GM12878 (cell line): ENCODE results near the gene ANO2. TPM values are rescaled to one million over a fixed set of nuclear protein-coding genes. Genes with fewer than 3 reads are reported as not detected.

Experiments used
- ATAC-seq: fragments of 200-7000 bp; cut with Tn5 transposase; 3 replicates; pipeline ENCODE4 v1.9.1; 2020; ENCODE audit warnings: mild to moderate bottlenecking, moderate library complexity
- BruUV-seq: library from RNA; stranded (reverse); fragments of 400-500 nt; replicated peaks from 2 replicates; lab custom pipeline; 2021; lab: Mats Ljungman, UMichigan
- CTCF ChIA-PET: fragments of 300-600 bp; sonication (Branson Sonifier 250); formaldehyde crosslinking; extraction: SDS; loops from one replicate; lab custom pipeline; 2021; ENCODE audit warnings: inconsistent platforms; lab: Yijun Ruan, JAX
- POLR2A ChIA-PET: fragments of 350-600 bp; formaldehyde crosslinking; extraction: SDS; loops from one replicate; lab custom pipeline; 2021; ENCODE audit warnings: inconsistent platforms; lab: Charles Lee
- RAD21 ChIA-PET: fragments of 300-600 bp; sonication (Branson Sonifier 250); formaldehyde crosslinking; loops from one replicate; lab custom pipeline; 2023; ENCODE audit warnings: antibody characterized with exemption; ENCODE audit not compliant: unreplicated experiment; lab: Charles Lee
- SMC1A ChIA-PET: fragments of 300-600 bp; sonication (Branson Sonifier 250); formaldehyde crosslinking; loops from one replicate; lab custom pipeline; 2023; ENCODE audit not compliant: unreplicated experiment, uncharacterized antibody; lab: Charles Lee
- DNase-seq: peaks from one replicate; pipeline ENCODE4 v3.0.0-alpha.2; 2011; ENCODE audit warnings: low read depth, low spot score
- FAIRE-seq: peaks from 3 replicates; lab custom pipeline; 2011; peaks lifted over from hg19 to GRCh38; lab: Jason Lieb, UNC
- H2AFZ ChIP-seq: 2 replicates; pipeline ENCODE4 v1.6.0; 2011; ENCODE audit warnings: low read depth, low read length, control low read depth; ENCODE audit not compliant: control insufficient read depth
- H3K27ac ChIP-seq: 2 replicates; pipeline ENCODE4 v1.5.1; 2011; ENCODE audit warnings: control low read depth; ENCODE audit not compliant: control insufficient read depth, insufficient read depth
- H3K27me3 ChIP-seq, 2 experiments: replicated peaks in 1 of 2; 2 replicates each; pipeline versions ENCODE4 v1.6.0 to v1.6.1; 2011; ENCODE audit warnings: low read length in 1 of 2; ENCODE audit not compliant: control insufficient read depth in 2 of 2, insufficient read depth in 2 of 2
- H3K36me3 ChIP-seq, 2 experiments: 2 replicates each; pipeline ENCODE4 v1.5.1; 2011; ENCODE audit warnings: low read length in 1 of 2; ENCODE audit not compliant: control insufficient read depth in 2 of 2, insufficient read depth in 2 of 2
- H3K4me1 ChIP-seq: 2 replicates; pipeline ENCODE4 v1.6.1; 2011; ENCODE audit warnings: mild to moderate bottlenecking, low read length, moderate library complexity, mixed read lengths; ENCODE audit not compliant: control insufficient read depth, insufficient read depth
- H3K4me2 ChIP-seq: 2 replicates; pipeline ENCODE4 v1.6.0; 2011; ENCODE audit warnings: control low read depth; ENCODE audit not compliant: control insufficient read depth, insufficient read depth
- H3K4me3 ChIP-seq: fragments of 200-600 bp; sonication (generic); 2 replicates; pipeline ENCODE4 v1.5.1; 2016
- H3K79me2 ChIP-seq: 2 replicates; pipeline ENCODE4 v1.6.0; 2011; ENCODE audit warnings: low read length; ENCODE audit not compliant: control insufficient read depth, insufficient read depth
- H3K9ac ChIP-seq: 2 replicates; pipeline ENCODE4 v1.8.0; 2011; ENCODE audit warnings: low read length, control low read depth, mixed read lengths; ENCODE audit not compliant: control insufficient read depth, insufficient read depth
- H3K9me3 ChIP-seq: replicated peaks from 3 replicates; pipeline ENCODE4 v1.5.1; 2011; ENCODE audit warnings: mild to moderate bottlenecking, low read length; ENCODE audit not compliant: control insufficient read depth, insufficient read depth
- H4K20me1 ChIP-seq: 2 replicates; pipeline ENCODE4 v1.6.0; 2011; ENCODE audit not compliant: control insufficient read depth, insufficient read depth
- ASH2L ChIP-seq: fragments of 300-600, 200-600 bp; sonication (generic); IDR thresholded peaks from 2 replicates; pipeline ENCODE4 v1.6.1; 2017; ENCODE audit warnings: low read depth, mild to moderate bottlenecking, borderline replicate concordance
- EED ChIP-seq: sonication (generic); IDR thresholded peaks from 2 replicates; pipeline ENCODE4 v1.6.1; 2016; ENCODE audit warnings: antibody characterized with exemption, low read depth
- HDAC2 ChIP-seq: fragments of 200-600 bp; sonication (generic); IDR thresholded peaks from 2 replicates; pipeline ENCODE4 v1.6.1; 2017
- NFIC ChIP-seq: IDR thresholded peaks from 2 replicates; pipeline ENCODE4 v1.6.1; 2012; ENCODE audit warnings: low read depth, mild to moderate bottlenecking, inconsistent platforms, low read length, moderate library complexity
- NR2C1 ChIP-seq: fragments of 450-650 bp; IDR thresholded peaks from 2 replicates; pipeline ENCODE4 v1.6.1; 2017; ENCODE audit warnings: antibody characterized with exemption, mild to moderate bottlenecking, moderate library complexity
- RFX5 ChIP-seq: IDR thresholded peaks from 2 replicates; pipeline ENCODE4 v1.6.1; 2011; ENCODE audit warnings: low read depth, low read length, improper control_type of control experiment
- WGBS: methylation state at CpG from one replicate; pipeline ENCODE4 v1.1.6; 2016; ENCODE audit warnings: low lambda C conversion rate; ENCODE audit not compliant: insufficient replicate concordance, insufficient coverage; ENCODE audit errors: missing lambda C conversion rate; 5-methylcytosine and 5-hydroxymethylcytosine counted together
- in situ Hi-C: fragments of 300-500 bp; cut with MboI; formaldehyde crosslinking; loops from 9 replicates; pipeline ENCODE4 v1.14.3; 2018; ENCODE audit warnings: mixed read lengths
- intact Hi-C: fragments of 100-400 bp; cut with micrococcal nuclease; formaldehyde crosslinking; loops from one replicate; pipeline ENCODE4 v1.14.2; 2022; ENCODE audit not compliant: unreplicated experiment
- polyA plus RNA-seq, 11 experiments: library from polyadenylated mRNA; depleted of rRNA in 4 of 11; unstranded in 6 of 11; stranded (reverse) in 5 of 11; fragments of >200 nt; fragmentation: Nextera tagmentation in 4 of 11; fragmentation: Illumina TruSeq in 1 of 11; extraction: Ambion mirVana in 4 of 11; extraction: Trizol in 1 of 11; gene quantifications; 1 replicate in 1 of 11; 2 replicates in 10 of 11; pipeline versions ENCODE4 v1.2.1 to v1.2.3, GENCODE V29; 2011 to 2016; ENCODE audit warnings: inconsistent platforms in 2 of 11, missing spikeins in 2 of 11, low read depth in 1 of 11
- total RNA-seq, 4 experiments: library from RNA; depleted of rRNA in 3 of 4; stranded (reverse); fragments of >200 nt in 3 of 4; fragmentation: Illumina TruSeq in 1 of 4; extraction: Trizol in 1 of 4; gene quantifications; 2 replicates each; pipeline versions ENCODE4 v1.2.1 to v1.2.3, GENCODE V29; 2013 to 2021
- TF ChIP-seq, protein P1 (sequence below): fragments of 450-650 bp; IDR thresholded peaks from 2 replicates; pipeline ENCODE4 v1.6.1; 2014; ENCODE audit warnings: mild to moderate bottlenecking
- TF ChIP-seq, protein P2 (sequence below): fragments of 450-650 bp; IDR thresholded peaks from 2 replicates; pipeline ENCODE4 v1.6.1; 2017; ENCODE audit warnings: borderline replicate concordance

Gene ANO2
- total and polyA plus RNA-seq, 10 of the 15 experiments (the other 5 are each of a cell fraction or from before 2014, with no cell fraction given) = not detected

DNA sequence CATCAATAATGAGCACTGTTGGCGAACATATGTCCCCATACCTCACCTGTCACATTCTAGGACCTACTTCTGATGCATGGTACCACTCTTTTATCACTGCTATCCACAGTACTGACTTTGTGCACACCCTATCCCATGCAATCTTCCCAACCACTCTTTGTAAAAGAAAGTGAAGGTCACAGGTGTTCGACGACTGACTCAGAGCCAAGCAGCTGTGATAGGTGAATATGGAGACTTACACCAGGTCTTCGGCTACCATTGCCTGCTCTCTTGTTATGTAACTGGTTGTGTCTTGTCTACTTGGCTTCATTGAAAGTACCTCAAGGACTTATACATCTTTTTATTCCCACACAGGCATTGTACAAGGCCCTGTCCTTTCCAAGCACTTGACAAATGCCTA is 169.0 kb downstream of the ANO2 start:
- BruUV-seq = no TSS peak
- H3K27ac ChIP-seq = no peak overlapping the region
- no peak overlapping the region for H3K9ac ChIP-seq
- no peaks in the 10 kb centered on the region for H4K20me1 ChIP-seq
- ATAC-seq (no peak), DNase-seq (no peak), FAIRE-seq (no peak)
- SMC1A ChIA-PET = no interaction called here
- H2AFZ ChIP-seq = no peak overlapping the region
- CTCF ChIA-PET = interaction anchor here (1.0 to 2.2 kb wide), 2 partner anchors 19 to 31 kb away, joined by 3 to 7 read pairs; no protein-coding TSS in a partner anchor
- H3K9me3 ChIP-seq = no peaks in the 10 kb centered on the region
- no peaks in the 10 kb centered on the region for H3K4me1 ChIP-seq
- H3K4me3 ChIP-seq = no peak overlapping the region
- POLR2A ChIA-PET = no interaction called here
- in situ Hi-C loops (no loop called here), intact Hi-C loops (no loop called here)
- H3K36me3 ChIP-seq = no peaks in the 10 kb centered on the region
- RAD21 ChIA-PET = no interaction called here
- H3K79me2 ChIP-seq = no peaks in the 10 kb centered on the region
- no peak overlapping the region for H3K4me2 ChIP-seq
- WGBS = 58% methylated on average over 4 of the region's 4 CpGs
- no peak for TF ChIP-seq NFIC
- TF ChIP-seq, protein P1, sequence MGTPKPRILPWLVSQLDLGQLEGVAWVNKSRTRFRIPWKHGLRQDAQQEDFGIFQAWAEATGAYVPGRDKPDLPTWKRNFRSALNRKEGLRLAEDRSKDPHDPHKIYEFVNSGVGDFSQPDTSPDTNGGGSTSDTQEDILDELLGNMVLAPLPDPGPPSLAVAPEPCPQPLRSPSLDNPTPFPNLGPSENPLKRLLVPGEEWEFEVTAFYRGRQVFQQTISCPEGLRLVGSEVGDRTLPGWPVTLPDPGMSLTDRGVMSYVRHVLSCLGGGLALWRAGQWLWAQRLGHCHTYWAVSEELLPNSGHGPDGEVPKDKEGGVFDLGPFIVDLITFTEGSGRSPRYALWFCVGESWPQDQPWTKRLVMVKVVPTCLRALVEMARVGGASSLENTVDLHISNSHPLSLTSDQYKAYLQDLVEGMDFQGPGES = no peak
- no peak for TF ChIP-seq RFX5
- no peak for TF ChIP-seq HDAC2
- no peak for TF ChIP-seq EED
- TF ChIP-seq, protein P2, sequence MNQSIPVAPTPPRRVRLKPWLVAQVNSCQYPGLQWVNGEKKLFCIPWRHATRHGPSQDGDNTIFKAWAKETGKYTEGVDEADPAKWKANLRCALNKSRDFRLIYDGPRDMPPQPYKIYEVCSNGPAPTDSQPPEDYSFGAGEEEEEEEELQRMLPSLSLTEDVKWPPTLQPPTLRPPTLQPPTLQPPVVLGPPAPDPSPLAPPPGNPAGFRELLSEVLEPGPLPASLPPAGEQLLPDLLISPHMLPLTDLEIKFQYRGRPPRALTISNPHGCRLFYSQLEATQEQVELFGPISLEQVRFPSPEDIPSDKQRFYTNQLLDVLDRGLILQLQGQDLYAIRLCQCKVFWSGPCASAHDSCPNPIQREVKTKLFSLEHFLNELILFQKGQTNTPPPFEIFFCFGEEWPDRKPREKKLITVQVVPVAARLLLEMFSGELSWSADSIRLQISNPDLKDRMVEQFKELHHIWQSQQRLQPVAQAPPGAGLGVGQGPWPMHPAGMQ = no peak
- TF ChIP-seq ASH2L = no peak
- no peak for TF ChIP-seq NR2C1
- peaks cover 3% of the 10 kb centered on the region in 2 experiments; a peak in 2 of 4 replicates for H3K27me3 ChIP-seq
